GM23338 (cell line): ENCODE results near the gene TMEM35A. TPM values are rescaled to one million over a fixed set of nuclear protein-coding genes. Genes with fewer than 3 reads are reported as not detected.

Experiments
- ATAC-seq: fragments of 200-7000 bp; cut with Tn5 transposase; 3 replicates; pipeline ENCODE4 v1.9.1; 2020
- DNase-seq: peaks from one replicate; pipeline ENCODE4 v3.0.0-alpha.2; 2015; ENCODE audit warnings: low spot score
- H2AFZ ChIP-seq: fragments of 200-600 bp; sonication (generic); 2 replicates; pipeline ENCODE4 v1.8.0; 2016; ENCODE audit warnings: antibody characterized with exemption, mild to moderate bottlenecking, moderate library complexity
- H3F3A ChIP-seq: fragments of 200-600 bp; sonication (generic); replicated peaks from 2 replicates; pipeline ENCODE4 v1.8.0; 2017; ENCODE audit warnings: antibody characterized with exemption, mixed run types, low read depth
- H3K27ac ChIP-seq: fragments of 200-600 bp; sonication (generic); 2 replicates; pipeline ENCODE4 v1.6.1; 2016; ENCODE audit warnings: low read depth
- H3K27me3 ChIP-seq: fragments of 200-600 bp; sonication (generic); 2 replicates; pipeline ENCODE4 v1.8.0; 2016; ENCODE audit warnings: mild to moderate bottlenecking, mixed run types, moderate library complexity; ENCODE audit not compliant: insufficient read depth
- H3K36me3 ChIP-seq: fragments of 200-600 bp; sonication (generic); 2 replicates; pipeline ENCODE4 v1.8.0; 2016; ENCODE audit warnings: mild to moderate bottlenecking; ENCODE audit not compliant: insufficient read depth
- H3K4me1 ChIP-seq: fragments of 200-600 bp; sonication (generic); 2 replicates; pipeline ENCODE4 v1.8.0; 2016; ENCODE audit warnings: mild to moderate bottlenecking, moderate library complexity; ENCODE audit not compliant: insufficient read depth
- H3K4me2 ChIP-seq: fragments of 200-600 bp; sonication (generic); 2 replicates; pipeline ENCODE4 v1.7.1; 2017; ENCODE audit warnings: mixed run types
- H3K4me3 ChIP-seq: fragments of 200-600 bp; sonication (generic); 2 replicates; pipeline ENCODE4 v1.6.1; 2016; ENCODE audit warnings: mixed run types
- H3K79me2 ChIP-seq: fragments of 200-600 bp; sonication (generic); replicated peaks from 2 replicates; pipeline ENCODE4 v1.8.0; 2017; ENCODE audit warnings: mild to moderate bottlenecking; ENCODE audit not compliant: insufficient read depth
- H3K9me2 ChIP-seq: fragments of 200-600 bp; sonication (generic); 2 replicates; pipeline ENCODE4 v1.8.0; 2017; ENCODE audit not compliant: insufficient read depth
- H4K20me1 ChIP-seq: fragments of 200-600 bp; sonication (generic); replicated peaks from 2 replicates; pipeline ENCODE4 v1.8.0; 2017; ENCODE audit warnings: mild to moderate bottlenecking; ENCODE audit not compliant: insufficient read depth
- H3K27ac Mint-ChIP-seq: 2 replicates; pipeline ENCODE4 v1.8.0; 2020; ENCODE audit warnings: inconsistent platforms, mild to moderate bottlenecking, moderate library complexity, mixed read lengths
- H3K27me3 Mint-ChIP-seq: 3 replicates; pipeline ENCODE4 v1.8.0; 2022; ENCODE audit warnings: low read depth, mild to moderate bottlenecking, moderate library complexity, mixed read lengths, inconsistent platforms; ENCODE audit not compliant: insufficient read depth, poor library complexity
- H3K36me3 Mint-ChIP-seq: 3 replicates; pipeline ENCODE4 v1.8.0; 2021; ENCODE audit warnings: low read depth, mild to moderate bottlenecking, inconsistent platforms, moderate library complexity, mixed read lengths
- H3K4me1 Mint-ChIP-seq: 3 replicates; pipeline ENCODE4 v1.8.0; 2020; ENCODE audit warnings: mild to moderate bottlenecking, inconsistent platforms, mixed read lengths
- H3K4me3 Mint-ChIP-seq: 3 replicates; pipeline ENCODE4 v1.8.0; 2021; ENCODE audit warnings: moderate library complexity, mild to moderate bottlenecking, inconsistent platforms, mixed read lengths
- H3K9me3 Mint-ChIP-seq: 3 replicates; pipeline ENCODE4 v1.8.0; 2020; ENCODE audit warnings: moderate library complexity, mild to moderate bottlenecking, inconsistent platforms, mixed read lengths
- CREB1 ChIP-seq: fragments of 250-450 bp; sonication (Bioruptor Pico); IDR thresholded peaks from 2 replicates; pipeline ENCODE4 v1.5.0; 2020; ENCODE audit warnings: low read depth, mild to moderate bottlenecking, moderate library complexity
- EZH2 ChIP-seq: fragments of 200-600 bp; sonication (generic); IDR thresholded peaks from one replicate; pipeline ENCODE4 v1.8.0; 2017; ENCODE audit warnings: antibody characterized with exemption, mild to moderate bottlenecking, low read depth; ENCODE audit not compliant: unreplicated experiment
- EZH2phosphoT487 ChIP-seq: fragments of 200-600 bp; sonication (generic); IDR thresholded peaks from one replicate; pipeline ENCODE4 v1.8.1; 2018; ENCODE audit warnings: antibody characterized with exemption; ENCODE audit not compliant: unreplicated experiment
- JUNB ChIP-seq: IDR thresholded peaks from one replicate; pipeline ENCODE4 v1.6.1; 2016; ENCODE audit warnings: antibody characterized with exemption; ENCODE audit not compliant: unreplicated experiment
- NANOG ChIP-seq: IDR thresholded peaks from 2 replicates; pipeline ENCODE4 v1.6.1; 2016; ENCODE audit warnings: antibody characterized with exemption, borderline replicate concordance
- POLR2AphosphoS5 ChIP-seq: IDR thresholded peaks from 2 replicates; pipeline ENCODE4 v1.6.1; 2016; ENCODE audit warnings: antibody characterized with exemption, low read depth
- STAT1 ChIP-seq: IDR thresholded peaks from one replicate; pipeline ENCODE4 v1.6.1; 2016; ENCODE audit warnings: antibody characterized with exemption; ENCODE audit not compliant: unreplicated experiment
- ZNF114 ChIP-seq: fragments of 250-450 bp; sonication (Bioruptor Pico); IDR thresholded peaks from 2 replicates; pipeline ENCODE4 v1.5.0; 2020; ENCODE audit warnings: mild to moderate bottlenecking, moderate library complexity
- ZNF331 ChIP-seq: fragments of 250-450 bp; sonication (Bioruptor Pico); IDR thresholded peaks from 2 replicates; pipeline ENCODE4 v1.5.0; 2020; ENCODE audit warnings: low read depth, mild to moderate bottlenecking, moderate library complexity
- polyA plus RNA-seq: library from polyadenylated mRNA; unstranded; fragments of >200 nt; fragmentation: Nextera tagmentation; extraction: Ambion mirVana; gene quantifications from 2 replicates; pipeline ENCODE4 v1.2.1, GENCODE V29; 2016
- total RNA-seq: library from RNA; depleted of rRNA; stranded (reverse); fragments of >200 nt; shearing (Covaris generic); gene quantifications from 2 replicates; pipeline ENCODE4 v1.2.3, GENCODE V29; 2014
- TF ChIP-seq, protein P1 (sequence below): IDR thresholded peaks from one replicate; pipeline ENCODE4 v1.6.1; 2018; ENCODE audit warnings: antibody characterized with exemption; ENCODE audit not compliant: unreplicated experiment
- TF ChIP-seq, protein P2 (sequence below): IDR thresholded peaks from 2 replicates; pipeline ENCODE4 v1.6.1; 2016; ENCODE audit warnings: antibody characterized with exemption
- TF ChIP-seq, protein P3 (sequence below): fragments of 250-450 bp; sonication (Bioruptor Pico); IDR thresholded peaks from 2 replicates; pipeline ENCODE4 v1.5.0; 2020; ENCODE audit warnings: mild to moderate bottlenecking, moderate library complexity
- TF ChIP-seq, protein P4 (sequence below), 2 experiments: fragments of 200-600 bp in 1 of 2; sonication (generic) in 1 of 2; conservative IDR thresholded peaks; 2 replicates each; pipeline versions ENCODE4 v1.5.1 to v1.6.1; 2016 to 2017; ENCODE audit warnings: antibody characterized with exemption in 2 of 2, low read depth in 2 of 2, mild to moderate bottlenecking in 2 of 2, moderate library complexity in 1 of 2

Gene TMEM35A
- total and polyA plus RNA-seq, 2 experiments from 2014 or later, result 4.2 to 5.8 TPM

DNA sequence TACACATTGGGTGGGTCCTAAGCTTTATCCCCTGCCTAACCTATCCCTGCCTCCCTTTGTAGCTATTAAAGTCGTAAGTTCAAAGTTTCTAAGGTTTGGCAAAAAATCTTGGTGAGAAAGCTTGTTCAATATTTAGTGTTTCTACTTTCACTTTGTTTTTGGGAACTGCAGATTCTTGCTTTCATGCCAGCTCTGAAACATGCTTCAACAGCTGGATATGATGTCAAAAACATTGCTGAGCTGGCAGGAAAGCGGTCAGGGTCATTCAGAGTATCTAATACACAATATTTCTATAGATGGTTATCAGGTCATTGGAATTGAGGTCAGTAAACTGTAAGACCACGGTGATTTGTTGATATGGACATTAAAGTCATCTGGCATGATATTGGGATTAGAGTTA, 39.0 kb downstream of the TMEM35A start:
- Mint-ChIP-seq H3K27ac (no peak overlapping the region), H3K36me3 (peaks cover 32% of the 10 kb centered on the region; the same call in 2 of the 3 replicates), H3K9me3 (no peaks in the 10 kb centered on the region), H3K4me1 (no peaks in the 10 kb centered on the region), H3K4me3 (no peak overlapping the region), H3K27me3 (peaks cover 2% of the 10 kb centered on the region)
- DNase-seq (no peak), ATAC-seq (no peak)
- no peaks in the 10 kb centered on the region for H3K9me2 ChIP-seq
- no peaks in the 10 kb centered on the region for H3F3A ChIP-seq
- H3K36me3 ChIP-seq, result peaks cover 3% of the 10 kb centered on the region; the same call in 1 of the 2 replicates
- no peak overlapping the region for H3K4me3 ChIP-seq
- H3K79me2 ChIP-seq, result no peaks in the 10 kb centered on the region
- H2AFZ ChIP-seq, result no peak overlapping the region
- no peaks in the 10 kb centered on the region; the same call in 1 of the 2 replicates for H4K20me1 ChIP-seq
- no peak overlapping the region for H3K27ac ChIP-seq
- no peaks in the 10 kb centered on the region for H3K27me3 ChIP-seq
- no peak for TF ChIP-seq ZNF331
- TF ChIP-seq ZNF114, result no peak
- TF ChIP-seq, protein P1, sequence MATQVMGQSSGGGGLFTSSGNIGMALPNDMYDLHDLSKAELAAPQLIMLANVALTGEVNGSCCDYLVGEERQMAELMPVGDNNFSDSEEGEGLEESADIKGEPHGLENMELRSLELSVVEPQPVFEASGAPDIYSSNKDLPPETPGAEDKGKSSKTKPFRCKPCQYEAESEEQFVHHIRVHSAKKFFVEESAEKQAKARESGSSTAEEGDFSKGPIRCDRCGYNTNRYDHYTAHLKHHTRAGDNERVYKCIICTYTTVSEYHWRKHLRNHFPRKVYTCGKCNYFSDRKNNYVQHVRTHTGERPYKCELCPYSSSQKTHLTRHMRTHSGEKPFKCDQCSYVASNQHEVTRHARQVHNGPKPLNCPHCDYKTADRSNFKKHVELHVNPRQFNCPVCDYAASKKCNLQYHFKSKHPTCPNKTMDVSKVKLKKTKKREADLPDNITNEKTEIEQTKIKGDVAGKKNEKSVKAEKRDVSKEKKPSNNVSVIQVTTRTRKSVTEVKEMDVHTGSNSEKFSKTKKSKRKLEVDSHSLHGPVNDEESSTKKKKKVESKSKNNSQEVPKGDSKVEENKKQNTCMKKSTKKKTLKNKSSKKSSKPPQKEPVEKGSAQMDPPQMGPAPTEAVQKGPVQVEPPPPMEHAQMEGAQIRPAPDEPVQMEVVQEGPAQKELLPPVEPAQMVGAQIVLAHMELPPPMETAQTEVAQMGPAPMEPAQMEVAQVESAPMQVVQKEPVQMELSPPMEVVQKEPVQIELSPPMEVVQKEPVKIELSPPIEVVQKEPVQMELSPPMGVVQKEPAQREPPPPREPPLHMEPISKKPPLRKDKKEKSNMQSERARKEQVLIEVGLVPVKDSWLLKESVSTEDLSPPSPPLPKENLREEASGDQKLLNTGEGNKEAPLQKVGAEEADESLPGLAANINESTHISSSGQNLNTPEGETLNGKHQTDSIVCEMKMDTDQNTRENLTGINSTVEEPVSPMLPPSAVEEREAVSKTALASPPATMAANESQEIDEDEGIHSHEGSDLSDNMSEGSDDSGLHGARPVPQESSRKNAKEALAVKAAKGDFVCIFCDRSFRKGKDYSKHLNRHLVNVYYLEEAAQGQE, result no peak
- no peak for TF ChIP-seq JUNB
- no peak for TF ChIP-seq NANOG
- TF ChIP-seq, protein P2, sequence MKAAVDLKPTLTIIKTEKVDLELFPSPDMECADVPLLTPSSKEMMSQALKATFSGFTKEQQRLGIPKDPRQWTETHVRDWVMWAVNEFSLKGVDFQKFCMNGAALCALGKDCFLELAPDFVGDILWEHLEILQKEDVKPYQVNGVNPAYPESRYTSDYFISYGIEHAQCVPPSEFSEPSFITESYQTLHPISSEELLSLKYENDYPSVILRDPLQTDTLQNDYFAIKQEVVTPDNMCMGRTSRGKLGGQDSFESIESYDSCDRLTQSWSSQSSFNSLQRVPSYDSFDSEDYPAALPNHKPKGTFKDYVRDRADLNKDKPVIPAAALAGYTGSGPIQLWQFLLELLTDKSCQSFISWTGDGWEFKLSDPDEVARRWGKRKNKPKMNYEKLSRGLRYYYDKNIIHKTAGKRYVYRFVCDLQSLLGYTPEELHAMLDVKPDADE, result no peak
- no peak for TF ChIP-seq EZH2
- TF ChIP-seq EZH2phosphoT487, result no peak
- TF ChIP-seq, protein P3, sequence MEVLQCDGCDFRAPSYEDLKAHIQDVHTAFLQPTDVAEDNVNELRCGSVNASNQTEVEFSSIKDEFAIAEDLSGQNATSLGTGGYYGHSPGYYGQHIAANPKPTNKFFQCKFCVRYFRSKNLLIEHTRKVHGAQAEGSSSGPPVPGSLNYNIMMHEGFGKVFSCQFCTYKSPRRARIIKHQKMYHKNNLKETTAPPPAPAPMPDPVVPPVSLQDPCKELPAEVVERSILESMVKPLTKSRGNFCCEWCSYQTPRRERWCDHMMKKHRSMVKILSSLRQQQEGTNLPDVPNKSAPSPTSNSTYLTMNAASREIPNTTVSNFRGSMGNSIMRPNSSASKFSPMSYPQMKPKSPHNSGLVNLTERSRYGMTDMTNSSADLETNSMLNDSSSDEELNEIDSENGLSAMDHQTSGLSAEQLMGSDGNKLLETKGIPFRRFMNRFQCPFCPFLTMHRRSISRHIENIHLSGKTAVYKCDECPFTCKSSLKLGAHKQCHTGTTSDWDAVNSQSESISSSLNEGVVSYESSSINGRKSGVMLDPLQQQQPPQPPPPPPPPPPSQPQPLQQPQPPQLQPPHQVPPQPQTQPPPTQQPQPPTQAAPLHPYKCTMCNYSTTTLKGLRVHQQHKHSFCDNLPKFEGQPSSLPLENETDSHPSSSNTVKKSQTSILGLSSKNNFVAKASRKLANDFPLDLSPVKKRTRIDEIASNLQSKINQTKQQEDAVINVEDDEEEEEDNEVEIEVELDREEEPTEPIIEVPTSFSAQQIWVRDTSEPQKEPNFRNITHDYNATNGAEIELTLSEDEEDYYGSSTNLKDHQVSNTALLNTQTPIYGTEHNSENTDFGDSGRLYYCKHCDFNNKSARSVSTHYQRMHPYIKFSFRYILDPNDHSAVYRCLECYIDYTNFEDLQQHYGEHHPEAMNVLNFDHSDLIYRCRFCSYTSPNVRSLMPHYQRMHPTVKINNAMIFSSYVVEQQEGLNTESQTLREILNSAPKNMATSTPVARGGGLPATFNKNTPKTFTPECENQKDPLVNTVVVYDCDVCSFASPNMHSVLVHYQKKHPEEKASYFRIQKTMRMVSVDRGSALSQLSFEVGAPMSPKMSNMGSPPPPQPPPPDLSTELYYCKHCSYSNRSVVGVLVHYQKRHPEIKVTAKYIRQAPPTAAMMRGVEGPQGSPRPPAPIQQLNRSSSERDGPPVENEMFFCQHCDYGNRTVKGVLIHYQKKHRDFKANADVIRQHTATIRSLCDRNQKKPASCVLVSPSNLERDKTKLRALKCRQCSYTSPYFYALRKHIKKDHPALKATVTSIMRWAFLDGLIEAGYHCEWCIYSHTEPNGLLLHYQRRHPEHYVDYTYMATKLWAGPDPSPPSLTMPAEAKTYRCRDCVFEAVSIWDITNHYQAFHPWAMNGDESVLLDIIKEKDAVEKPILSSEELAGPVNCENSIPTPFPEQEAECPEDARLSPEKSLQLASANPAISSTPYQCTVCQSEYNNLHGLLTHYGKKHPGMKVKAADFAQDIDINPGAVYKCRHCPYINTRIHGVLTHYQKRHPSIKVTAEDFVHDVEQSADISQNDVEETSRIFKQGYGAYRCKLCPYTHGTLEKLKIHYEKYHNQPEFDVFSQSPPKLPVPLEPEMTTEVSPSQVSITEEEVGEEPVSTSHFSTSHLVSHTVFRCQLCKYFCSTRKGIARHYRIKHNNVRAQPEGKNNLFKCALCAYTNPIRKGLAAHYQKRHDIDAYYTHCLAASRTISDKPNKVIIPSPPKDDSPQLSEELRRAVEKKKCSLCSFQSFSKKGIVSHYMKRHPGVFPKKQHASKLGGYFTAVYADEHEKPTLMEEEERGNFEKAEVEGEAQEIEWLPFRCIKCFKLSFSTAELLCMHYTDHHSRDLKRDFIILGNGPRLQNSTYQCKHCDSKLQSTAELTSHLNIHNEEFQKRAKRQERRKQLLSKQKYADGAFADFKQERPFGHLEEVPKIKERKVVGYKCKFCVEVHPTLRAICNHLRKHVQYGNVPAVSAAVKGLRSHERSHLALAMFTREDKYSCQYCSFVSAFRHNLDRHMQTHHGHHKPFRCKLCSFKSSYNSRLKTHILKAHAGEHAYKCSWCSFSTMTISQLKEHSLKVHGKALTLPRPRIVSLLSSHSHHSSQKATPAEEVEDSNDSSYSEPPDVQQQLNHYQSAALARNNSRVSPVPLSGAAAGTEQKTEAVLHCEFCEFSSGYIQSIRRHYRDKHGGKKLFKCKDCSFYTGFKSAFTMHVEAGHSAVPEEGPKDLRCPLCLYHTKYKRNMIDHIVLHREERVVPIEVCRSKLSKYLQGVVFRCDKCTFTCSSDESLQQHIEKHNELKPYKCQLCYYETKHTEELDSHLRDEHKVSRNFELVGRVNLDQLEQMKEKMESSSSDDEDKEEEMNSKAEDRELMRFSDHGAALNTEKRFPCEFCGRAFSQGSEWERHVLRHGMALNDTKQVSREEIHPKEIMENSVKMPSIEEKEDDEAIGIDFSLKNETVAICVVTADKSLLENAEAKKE (CRISPR knock-in tag), result no peak
- TF ChIP-seq CREB1 (CRISPR knock-in tag), result no peak
- TF ChIP-seq STAT1, result no peak
- no peak for TF ChIP-seq POLR2AphosphoS5
- TF ChIP-seq, protein P4, sequence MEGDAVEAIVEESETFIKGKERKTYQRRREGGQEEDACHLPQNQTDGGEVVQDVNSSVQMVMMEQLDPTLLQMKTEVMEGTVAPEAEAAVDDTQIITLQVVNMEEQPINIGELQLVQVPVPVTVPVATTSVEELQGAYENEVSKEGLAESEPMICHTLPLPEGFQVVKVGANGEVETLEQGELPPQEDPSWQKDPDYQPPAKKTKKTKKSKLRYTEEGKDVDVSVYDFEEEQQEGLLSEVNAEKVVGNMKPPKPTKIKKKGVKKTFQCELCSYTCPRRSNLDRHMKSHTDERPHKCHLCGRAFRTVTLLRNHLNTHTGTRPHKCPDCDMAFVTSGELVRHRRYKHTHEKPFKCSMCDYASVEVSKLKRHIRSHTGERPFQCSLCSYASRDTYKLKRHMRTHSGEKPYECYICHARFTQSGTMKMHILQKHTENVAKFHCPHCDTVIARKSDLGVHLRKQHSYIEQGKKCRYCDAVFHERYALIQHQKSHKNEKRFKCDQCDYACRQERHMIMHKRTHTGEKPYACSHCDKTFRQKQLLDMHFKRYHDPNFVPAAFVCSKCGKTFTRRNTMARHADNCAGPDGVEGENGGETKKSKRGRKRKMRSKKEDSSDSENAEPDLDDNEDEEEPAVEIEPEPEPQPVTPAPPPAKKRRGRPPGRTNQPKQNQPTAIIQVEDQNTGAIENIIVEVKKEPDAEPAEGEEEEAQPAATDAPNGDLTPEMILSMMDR (conservative IDR thresholded peaks at IDR 0.05; ENCODE audit: low read depth in 2 of 2), result no peak
- H3K4me1 ChIP-seq, result no peaks in the 10 kb centered on the region
- H3K4me2 ChIP-seq, result no peak overlapping the region
